Measurements from ENCODE around the gene TPR.
"Not testable (repeated sequence)": the region's sequence is repeated elsewhere in the genome, so short reads cannot be mapped to it uniquely, and the experiment has no call there.

TPR gene

GRCh38 chr1:186375152-186375928 lies at the start of gene TPR, which contains the start of gene ODR4:
Gene TPR (minus strand): TSS chr1:186375253. CDS start chr1:186375028, 225 bp downstream.
Gene ODR4 (plus strand): TSS chr1:186375838. CDS start chr1:186379786, 3,948 bp downstream.
- DNase-seq (ENCODE audit: low read depth), result peak; percentile 91

DNA sequence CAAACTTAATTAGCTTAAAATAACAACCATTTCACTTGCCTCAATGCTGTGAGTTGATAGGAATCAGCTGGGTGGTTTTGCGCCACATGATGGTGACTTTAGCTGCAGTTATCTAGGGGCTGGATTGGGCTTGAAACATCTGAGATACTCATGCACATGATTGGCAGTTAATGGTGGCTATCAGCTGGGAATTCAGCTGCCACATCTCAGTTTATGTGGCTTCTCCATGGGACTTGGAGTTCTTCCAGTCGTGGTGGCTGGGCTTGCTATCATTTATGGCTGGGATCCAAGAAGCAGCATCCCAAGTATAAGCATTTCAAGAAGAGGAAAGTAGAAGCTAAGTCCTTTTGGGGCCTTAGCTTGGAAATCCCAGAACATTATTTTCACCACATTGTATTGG lies 49.5 kb upstream of the TPR start:
- no peak for DNase-seq (ENCODE audit: low read depth)

DNA sequence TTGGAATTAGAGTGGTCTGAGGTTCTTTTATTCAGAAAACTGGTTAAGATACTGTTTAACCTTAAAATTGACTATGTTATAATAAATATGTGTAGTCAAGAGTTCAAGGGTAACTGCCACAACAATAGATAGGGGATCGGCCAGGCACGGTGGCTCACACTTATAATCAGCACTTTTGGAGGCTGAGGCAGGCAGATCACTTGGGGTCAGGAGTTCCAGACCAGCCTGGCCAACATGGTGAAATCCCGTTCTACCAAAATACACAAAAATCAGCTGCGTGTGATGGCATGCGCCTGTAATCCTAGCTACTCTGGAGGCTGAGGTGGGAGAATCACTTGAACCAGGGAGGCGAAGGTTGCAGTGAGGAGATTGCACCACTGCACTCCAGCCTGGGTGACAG lies 46.4 kb upstream of the TPR start:
- DNase-seq (ENCODE audit: low read depth), result no peak

- DNase-seq (ENCODE audit: low read depth), result no peak
These were observed 45.9 kb upstream of the TPR start for GRCh38 chr1:186420923-186421322.

DNA sequence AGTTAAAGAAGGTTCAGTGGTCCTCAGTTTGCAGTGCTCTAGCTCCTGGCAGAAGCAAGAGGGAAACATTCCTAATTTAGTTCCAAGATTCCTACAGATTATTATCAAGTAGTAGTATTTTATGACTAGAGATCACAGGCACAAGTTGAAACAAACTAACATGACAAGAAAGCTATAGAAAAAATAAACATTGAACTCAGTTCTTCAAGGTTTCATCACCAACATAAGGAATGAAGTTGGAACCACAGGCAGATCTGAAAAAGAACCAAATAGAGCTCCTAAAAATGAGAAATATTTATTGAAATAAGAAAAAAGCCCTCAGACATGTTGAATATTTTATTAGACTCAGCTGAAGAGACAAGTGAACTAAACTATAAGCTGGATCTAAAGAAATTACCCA lies 45.3 kb upstream of the TPR start:
- DNase-seq (ENCODE audit: low read depth), result no peak

GRCh38 chr1:186418503-186418902 lies 43.5 kb upstream of the TPR start:
- DNase-seq (ENCODE audit: low read depth), result no peak

DNA sequence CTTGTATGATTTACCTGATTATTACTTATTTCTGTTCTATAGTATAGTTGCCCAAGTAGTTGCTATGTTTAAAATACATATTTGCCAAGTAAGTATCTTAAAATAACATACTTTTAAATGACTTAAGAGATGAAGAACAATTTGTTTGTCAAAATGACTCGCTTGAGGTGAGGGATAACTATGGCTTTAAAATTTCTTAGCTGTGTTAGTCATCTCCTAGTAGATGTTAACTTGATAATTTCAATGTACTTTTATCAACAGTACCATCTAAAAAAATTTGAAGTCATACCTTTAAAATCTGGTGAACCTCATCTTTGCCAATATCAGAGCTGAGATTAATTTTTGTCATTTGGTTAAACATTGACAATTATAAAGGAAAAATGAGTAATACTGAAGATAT lies 38.3 kb upstream of the TPR start:
- no peak for DNase-seq (ENCODE audit: low read depth)

DNA sequence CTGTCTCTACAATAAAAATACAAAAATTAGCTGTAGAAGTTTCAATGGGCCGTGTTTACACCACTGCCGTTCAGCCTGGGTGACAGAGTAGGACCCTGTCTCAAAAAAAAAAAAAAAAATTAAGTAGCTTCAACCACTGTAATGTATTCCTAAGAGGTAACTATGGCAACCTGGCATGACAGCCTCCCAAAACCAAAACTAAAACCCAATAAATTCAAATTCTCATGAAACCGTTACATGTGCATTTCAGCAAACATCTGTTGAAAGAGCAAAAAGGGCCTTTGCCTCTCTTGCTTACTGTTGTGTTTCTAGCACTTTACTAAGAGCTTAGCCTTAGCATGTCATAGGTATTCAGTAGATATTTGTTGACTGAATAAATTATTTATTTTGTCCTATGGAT lies 34.0 kb upstream of the TPR start:
- DNase-seq (ENCODE audit: low read depth), result no peak

DNA sequence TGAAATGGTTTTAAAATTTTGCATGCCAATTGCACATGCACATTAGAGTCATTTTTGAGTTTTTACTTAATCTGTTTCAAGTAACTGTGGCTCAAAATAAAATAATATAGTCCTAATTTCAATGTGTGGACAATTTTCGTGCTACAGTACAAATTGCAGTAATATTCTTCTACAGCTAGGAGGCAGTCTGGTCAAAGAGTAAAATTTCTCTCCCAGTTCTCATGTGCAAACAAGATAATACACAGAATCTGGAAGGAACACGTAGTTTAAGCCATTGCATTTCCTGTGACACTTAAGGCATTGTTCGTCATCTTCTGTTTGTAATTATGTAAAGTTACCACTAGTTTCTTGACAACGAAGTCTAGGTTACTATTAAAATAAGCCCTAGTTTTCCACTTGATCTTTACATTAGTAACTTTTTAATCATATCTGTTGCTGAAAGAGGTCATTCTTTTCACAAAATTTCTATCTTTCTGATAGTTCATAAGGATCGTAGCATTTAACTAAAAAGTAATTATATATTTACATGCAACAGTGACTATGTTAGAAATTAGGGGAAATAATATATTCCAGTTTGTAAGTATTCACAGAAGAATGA lies 29.5 kb upstream of the TPR start:
- DNase-seq (ENCODE audit: low read depth), result no peak

GRCh38 chr1:186403632-186404031 lies 28.6 kb upstream of the TPR start:
- no peak for DNase-seq (ENCODE audit: low read depth)

DNA sequence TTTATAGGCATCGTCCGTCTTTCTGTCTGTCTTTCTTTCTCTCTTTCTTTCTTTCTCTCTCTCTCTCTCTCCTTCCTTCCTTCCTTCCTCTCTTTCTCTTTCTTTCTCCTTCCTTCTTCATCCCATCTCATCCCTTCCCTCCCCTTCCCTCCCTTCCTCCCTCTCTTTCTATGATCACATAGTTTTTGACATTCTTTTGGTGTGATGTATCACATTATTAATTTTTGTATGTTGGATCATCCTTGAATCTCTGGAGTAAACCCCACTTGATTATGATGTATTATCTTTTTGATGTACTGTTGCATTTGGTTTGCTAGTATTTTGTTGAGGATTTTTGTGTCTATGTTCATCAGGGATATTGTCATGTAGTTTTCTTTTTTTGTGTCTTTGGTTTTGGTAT lies 26.4 kb upstream of the TPR start:
- DNase-seq (ENCODE audit: low read depth), result not testable (repeated sequence)

GRCh38 chr1:186392711-186393110 lies 17.7 kb upstream of the TPR start:
- DNase-seq (ENCODE audit: low read depth), result not testable (repeated sequence)

GRCh38 chr1:186391841-186392240 lies 16.8 kb upstream of the TPR start:
- DNase-seq (ENCODE audit: low read depth), result no peak

DNA sequence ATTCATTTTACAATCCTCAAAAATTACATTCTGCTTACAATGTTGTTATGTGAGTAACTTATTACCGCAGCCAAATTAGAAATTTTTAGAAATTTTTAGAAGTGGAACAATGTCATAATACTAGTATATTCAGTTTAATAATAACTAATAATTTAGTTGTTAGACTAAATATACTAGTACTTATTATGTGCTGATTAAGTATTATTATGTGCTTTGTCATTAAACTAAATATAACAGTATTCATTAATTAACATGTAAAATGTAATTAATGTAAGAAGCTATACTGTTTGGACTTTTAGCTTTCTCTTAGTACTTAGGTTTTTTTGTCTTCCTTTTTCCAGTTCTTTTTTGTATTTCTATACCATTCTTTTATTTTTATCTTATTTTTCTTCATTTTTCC lies 15.9 kb upstream of the TPR start:
- DNase-seq (ENCODE audit: low read depth), result no peak

DNA sequence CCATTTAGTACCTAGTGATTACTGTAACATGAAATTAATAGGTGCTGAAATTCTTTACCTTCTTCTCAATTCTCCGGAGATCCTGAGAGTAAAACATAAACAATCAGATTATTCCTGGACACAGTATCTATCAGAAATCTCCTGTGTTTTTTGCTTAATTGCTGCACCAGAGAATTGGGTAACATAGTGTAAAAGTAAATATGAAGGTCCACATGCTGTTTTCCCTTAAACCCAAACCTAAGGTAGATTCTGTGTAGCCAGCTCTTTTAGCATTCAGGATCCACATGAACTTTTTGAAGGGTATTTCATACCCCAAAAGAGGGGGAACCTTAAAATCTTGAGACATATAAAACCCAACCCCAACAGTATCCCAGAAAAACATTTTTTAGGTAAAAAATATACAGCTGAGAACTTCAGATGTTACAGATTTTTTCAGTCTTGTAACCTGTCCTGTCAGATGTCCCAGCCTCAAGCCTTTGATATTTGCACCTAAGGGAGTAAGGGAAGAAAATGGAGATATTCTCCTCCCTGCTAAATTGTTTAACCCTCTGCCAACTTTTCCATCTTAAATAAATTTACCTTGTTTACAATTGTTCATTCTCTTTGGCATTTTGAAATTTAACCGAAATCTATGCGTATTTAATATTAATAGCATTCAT lies 11.8 kb upstream of the TPR start:
- no peak for DNase-seq (ENCODE audit: low read depth)

DNA sequence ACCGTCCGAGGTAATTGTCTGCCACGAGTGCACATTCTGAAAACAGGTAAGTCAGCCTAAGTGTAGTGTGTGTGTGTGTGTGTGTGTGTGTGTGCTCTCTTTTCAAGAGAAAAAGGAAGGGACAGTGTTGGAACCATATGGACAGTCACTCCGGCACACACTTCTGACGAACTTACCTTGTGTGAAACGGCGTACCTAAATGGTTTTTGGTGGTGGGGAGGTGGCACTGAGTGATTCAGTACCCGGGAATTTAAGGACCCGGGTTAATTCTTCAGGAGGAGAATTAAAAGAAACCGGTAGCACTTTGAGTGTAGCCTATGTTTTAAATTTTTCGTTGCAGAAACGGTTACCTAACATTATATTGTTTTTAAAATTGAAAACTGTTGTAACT lies 871 bp upstream of the TPR start:
- no peak for DNase-seq (ENCODE audit: low read depth)

- no peak for DNase-seq (ENCODE audit: low read depth)
These were observed 526 bp downstream of the TPR start for GRCh38 chr1:186374303-186375151.

GRCh38 chr1:186347837-186348691 lies 27.0 kb downstream of the TPR start:
- not testable (repeated sequence) for DNase-seq (ENCODE audit: low read depth)

GRCh38 chr1:186340772-186341171 lies 34.3 kb downstream of the TPR start:
- no peak for DNase-seq (ENCODE audit: low read depth)

GRCh38 chr1:186337554-186337953 lies 37.5 kb downstream of the TPR start:
- DNase-seq (ENCODE audit: low read depth), result no peak

DNA sequence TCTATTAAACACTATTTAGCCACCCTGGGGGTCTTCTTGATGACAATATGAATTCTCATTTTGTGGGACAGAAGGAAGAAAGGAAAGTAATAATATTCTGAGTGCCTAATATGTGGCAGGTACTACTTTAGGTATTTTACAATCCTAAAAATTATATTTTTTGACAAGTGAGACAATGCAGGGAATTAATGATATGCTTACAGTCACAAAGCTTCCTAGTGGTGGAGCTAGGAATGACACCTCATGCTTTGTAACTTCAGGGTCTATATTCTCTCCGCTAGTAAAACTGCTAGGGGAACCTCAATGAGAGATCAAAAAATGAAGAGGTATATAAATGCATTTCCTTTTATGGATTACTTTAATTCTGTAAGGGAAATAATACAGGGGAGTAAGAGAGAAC lies 44.3 kb downstream of the TPR start:
- DNase-seq (ENCODE audit: low read depth), result no peak
